Measurements from ENCODE around the gene RBCK1.
"Not testable (repeated sequence)": the region's sequence is repeated elsewhere in the genome, so short reads cannot be mapped to it uniquely, and the experiment has no call there.

RBCK1 gene

DNA sequence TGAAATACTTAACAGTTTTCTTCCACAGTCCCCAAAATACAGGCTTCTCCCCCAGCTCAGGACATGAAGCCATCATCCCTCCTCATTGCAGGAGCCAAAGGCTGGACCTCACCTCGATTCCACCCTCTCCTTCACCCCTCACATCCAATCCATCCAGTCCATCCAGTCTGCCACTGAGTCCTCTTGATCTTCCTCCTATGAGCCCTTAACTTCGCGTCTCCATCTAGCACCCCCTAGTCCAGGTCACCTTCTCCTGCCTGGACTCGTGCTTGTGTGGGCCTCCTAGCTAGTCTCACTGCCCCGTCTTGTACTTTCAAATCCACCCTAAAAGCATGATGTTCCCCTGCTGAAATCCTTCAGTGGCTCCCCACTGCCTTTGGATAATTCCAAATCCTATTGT is 24.2 kb upstream of the RBCK1 start:
- H3K9me3 Mint-ChIP-seq: no peaks in the 10 kb centered on the region
- peaks cover 29% of the 10 kb centered on the region for H3K36me3 Mint-ChIP-seq
- no peak overlapping the region for H3K27ac Mint-ChIP-seq
- no peak for DNase-seq
- CTCF ChIA-PET: no interaction called here
- H3K4me3 Mint-ChIP-seq: no peak overlapping the region
- H3K27me3 Mint-ChIP-seq: no peaks in the 10 kb centered on the region
- H3K4me1 Mint-ChIP-seq: peaks cover 34% of the 10 kb centered on the region

DNA sequence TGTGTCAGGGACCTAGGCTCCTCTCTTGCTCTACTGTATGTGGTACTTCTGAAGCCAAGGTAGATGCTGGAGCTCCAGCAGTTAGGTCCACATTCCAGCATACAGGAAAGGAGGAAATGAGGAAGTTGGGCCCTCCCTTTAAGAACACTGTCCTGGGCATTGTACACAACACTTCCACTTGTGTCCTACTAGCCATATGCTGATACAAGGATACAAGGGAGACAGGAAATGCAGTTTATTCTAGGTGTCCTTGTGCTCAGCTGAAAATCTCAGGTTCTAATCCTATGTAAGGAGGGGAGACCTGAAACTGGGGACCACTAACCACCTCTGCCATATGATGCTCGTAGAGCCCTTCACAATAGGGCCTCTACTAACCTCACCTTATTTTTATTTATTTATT is 23.4 kb upstream of the RBCK1 start:
- H3K27ac Mint-ChIP-seq: no peak overlapping the region
- CTCF ChIA-PET: no interaction called here
- H3K9me3 Mint-ChIP-seq: no peaks in the 10 kb centered on the region
- no peaks in the 10 kb centered on the region for H3K27me3 Mint-ChIP-seq
- H3K36me3 Mint-ChIP-seq: peaks cover 33% of the 10 kb centered on the region
- H3K4me3 Mint-ChIP-seq: no peak overlapping the region
- H3K4me1 Mint-ChIP-seq: peaks cover 28% of the 10 kb centered on the region
- no peak for DNase-seq

DNA sequence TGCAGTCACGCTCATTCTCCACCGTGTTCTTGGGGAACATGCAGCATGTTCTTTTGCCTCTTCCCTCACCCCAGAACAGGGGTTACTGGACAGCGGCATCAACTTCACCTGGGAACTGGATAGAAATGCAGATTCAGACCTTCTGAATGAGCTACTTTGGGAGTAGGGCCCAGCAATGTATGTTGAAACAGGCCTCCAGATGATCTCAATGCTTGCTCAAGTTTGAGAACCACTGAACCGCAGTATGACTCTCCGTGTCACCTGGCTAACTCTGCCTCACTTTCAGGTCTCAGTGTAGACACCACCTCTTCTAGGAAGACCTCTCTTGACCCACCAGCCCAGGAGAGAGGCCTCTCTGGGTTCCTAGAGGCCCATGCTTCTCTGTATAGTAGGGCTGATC is 22.7 kb upstream of the RBCK1 start:
- CTCF ChIA-PET: interaction anchor here (1.0 kb wide), 1 partner anchor 46 kb away, joined by 6 read pairs; no protein-coding TSS in a partner anchor

DNA sequence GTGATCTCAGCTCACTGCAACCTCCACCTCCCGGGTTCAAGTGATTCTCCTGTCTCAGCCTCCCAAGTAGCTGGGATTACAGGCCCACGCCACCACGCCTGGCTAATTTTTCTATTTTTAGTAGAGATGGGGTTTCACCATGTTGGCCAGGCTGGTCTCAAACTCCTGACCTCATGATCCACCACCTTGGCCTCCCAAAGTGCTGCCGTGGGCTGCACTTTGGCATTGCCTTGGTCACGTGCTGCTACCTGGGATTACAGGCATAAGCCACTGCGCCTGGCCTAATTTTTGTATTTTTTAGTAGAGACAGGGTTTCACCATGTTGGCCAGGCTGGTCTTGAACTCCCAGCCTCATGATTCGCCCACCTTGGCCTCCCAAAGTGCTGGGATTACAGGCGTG is 21.5 kb upstream of the RBCK1 start:
- CTCF ChIA-PET: interaction anchor here (0.8 to 1.0 kb wide), 2 partner anchors 31 to 45 kb away, joined by 3 to 6 read pairs; no protein-coding TSS in a partner anchor
- peaks cover 25% of the 10 kb centered on the region for H3K4me1 Mint-ChIP-seq
- H3K4me3 Mint-ChIP-seq, DNase-seq, H3K9me3 Mint-ChIP-seq, H3K27ac Mint-ChIP-seq, H3K27me3 Mint-ChIP-seq: not testable (repeated sequence)
- peaks cover 46% of the 10 kb centered on the region for H3K36me3 Mint-ChIP-seq

More for the DNA sequence above, 22.7 kb upstream of the RBCK1 start:
- Mint-ChIP-seq H3K27ac (no peak overlapping the region), H3K9me3 (no peaks in the 10 kb centered on the region), H3K4me3 (no peak overlapping the region), H3K4me1 (peaks cover 25% of the 10 kb centered on the region), H3K36me3 (peaks cover 38% of the 10 kb centered on the region), H3K27me3 (no peaks in the 10 kb centered on the region)
- no peak for DNase-seq

DNA sequence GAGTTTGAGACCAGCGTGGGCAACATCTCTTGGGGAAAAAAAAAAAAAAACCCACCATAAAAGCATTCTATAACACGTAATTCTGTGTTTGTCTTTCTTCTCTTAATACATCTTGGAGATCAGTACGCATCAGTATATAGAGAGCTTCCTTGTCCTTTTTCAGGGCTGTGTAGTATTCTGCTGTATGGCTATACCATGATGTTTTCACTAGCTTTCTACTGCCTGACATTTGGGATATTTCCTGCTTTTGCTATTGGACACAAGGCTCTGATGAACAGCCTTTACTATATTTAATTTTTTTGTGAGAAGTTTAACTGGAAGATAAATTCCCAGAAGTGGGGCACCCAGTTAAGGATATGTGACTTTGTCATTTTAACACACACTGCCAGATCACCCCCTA is 20.6 kb upstream of the RBCK1 start:
- CTCF ChIA-PET: interaction anchor here (0.8 kb wide), 1 partner anchor 32 kb away, joined by 3 read pairs; no protein-coding TSS in a partner anchor
- peaks cover 52% of the 10 kb centered on the region for H3K36me3 Mint-ChIP-seq
- H3K9me3 Mint-ChIP-seq: no peaks in the 10 kb centered on the region
- no peak overlapping the region for H3K27ac Mint-ChIP-seq
- H3K4me3 Mint-ChIP-seq: no peak overlapping the region
- no peak for DNase-seq
- H3K4me1 Mint-ChIP-seq: peaks cover 19% of the 10 kb centered on the region
- H3K27me3 Mint-ChIP-seq: no peaks in the 10 kb centered on the region

DNA sequence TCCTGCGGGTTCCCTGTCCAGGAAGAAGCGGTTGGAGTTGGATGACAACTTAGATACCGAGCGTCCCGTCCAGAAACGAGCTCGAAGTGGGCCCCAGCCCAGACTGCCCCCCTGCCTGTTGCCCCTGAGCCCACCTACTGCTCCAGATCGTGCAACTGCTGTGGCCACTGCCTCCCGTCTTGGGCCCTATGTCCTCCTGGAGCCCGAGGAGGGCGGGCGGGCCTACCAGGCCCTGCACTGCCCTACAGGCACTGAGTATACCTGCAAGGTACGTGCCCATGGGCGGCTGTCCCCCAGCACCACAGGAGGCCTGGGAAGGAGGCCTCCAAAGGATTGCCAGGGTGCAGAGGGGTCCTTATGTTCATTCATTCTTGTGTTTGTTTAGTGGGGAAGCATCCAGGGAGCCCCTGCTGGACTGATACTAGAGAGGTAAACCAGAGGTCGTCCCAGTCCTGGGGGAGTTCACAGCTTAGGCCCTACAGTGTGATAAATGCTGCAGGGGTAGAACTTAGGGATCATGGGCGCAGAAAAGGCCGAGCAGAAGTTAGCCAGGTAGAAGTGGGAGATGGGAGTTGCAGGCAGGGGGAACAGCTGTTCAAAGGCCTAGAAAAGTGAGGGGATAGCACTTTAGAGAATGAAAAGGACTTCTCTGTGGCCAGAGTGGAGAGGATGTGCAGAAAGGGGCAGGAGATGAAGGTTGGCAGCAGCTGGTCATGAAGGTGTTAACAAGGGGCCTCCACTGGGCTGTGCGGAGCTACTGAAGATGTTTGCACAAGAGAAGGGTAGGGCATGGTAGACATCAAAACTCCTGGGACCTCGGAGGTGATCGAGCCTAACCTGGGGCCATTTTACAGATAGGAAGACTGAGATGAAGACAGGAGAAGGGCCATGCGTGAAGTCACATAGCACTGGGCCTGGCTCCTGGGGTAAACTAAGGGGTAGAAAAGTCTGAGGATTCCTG is 19.8 kb upstream of the RBCK1 start:
- Mint-ChIP-seq H3K27ac (peak overlapping the region; percentile 56), H3K9me3 (no peaks in the 10 kb centered on the region), H3K4me1 (peaks cover 11% of the 10 kb centered on the region), H3K36me3 (peaks cover 60% of the 10 kb centered on the region), H3K4me3 (no peak overlapping the region), H3K27me3 (no peaks in the 10 kb centered on the region)
- no peak for DNase-seq
- CTCF ChIA-PET: interaction anchor here (0.5 kb wide), 1 partner anchor 158 kb away, joined by 4 read pairs; no protein-coding TSS in a partner anchor

DNA sequence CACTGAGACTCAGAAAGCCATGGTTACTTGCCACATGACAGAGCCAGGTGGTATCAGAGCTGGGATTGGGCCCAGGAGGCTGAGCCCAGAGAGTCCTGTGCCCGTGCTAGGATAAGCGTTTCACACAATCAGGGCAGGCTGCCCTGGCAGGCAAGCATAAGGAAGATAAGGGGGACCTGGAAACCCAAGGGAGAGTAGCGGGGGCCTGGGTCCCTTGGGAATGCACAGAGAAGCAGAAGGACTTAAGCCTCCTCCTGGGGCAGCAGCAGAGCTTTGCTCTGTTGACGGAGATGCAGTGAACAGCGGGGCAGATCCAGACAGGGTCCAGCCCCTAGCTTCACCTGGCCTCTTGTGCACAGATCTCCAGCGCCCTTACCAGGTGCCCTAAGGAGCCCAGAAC is 18.9 kb upstream of the RBCK1 start:
- Mint-ChIP-seq H3K4me3 (no peak overlapping the region), H3K36me3 (peaks cover 61% of the 10 kb centered on the region), H3K27ac (no peak overlapping the region), H3K4me1 (peaks cover 5% of the 10 kb centered on the region), H3K9me3 (no peaks in the 10 kb centered on the region), H3K27me3 (no peaks in the 10 kb centered on the region)
- no peak for DNase-seq
- CTCF ChIA-PET: interaction anchor here (0.5 kb wide), 1 partner anchor 158 kb away, joined by 4 read pairs; no protein-coding TSS in a partner anchor

DNA sequence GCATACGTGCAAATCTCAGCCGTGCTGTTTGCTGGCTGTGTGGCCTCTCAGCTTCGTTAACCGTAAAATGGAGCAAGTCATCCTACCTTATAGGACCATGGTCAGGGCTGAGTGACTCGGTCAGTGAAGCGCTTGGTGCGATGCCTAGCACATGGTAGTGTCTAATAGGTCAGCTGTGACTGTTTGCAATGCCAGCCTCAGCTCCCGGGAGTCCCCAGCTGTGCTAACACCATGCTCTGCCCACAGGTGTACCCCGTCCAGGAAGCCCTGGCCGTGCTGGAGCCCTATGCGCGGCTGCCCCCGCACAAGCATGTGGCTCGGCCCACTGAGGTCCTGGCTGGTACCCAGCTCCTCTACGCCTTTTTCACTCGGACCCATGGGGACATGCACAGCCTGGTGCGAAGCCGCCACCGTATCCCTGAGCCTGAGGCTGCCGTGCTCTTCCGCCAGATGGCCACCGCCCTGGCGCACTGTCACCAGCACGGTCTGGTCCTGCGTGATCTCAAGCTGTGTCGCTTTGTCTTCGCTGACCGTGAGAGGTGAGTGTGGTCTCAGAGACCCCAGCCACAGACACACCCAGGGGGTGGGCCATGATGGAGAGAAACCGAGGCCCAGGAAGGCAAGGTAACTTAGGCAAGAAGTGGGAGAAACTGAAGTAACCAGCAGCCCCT is 16.9 kb upstream of the RBCK1 start:
- no peak for DNase-seq
- H3K9me3 Mint-ChIP-seq: no peaks in the 10 kb centered on the region
- H3K27ac Mint-ChIP-seq: no peak overlapping the region
- CTCF ChIA-PET: no interaction called here
- H3K4me1 Mint-ChIP-seq: no peaks in the 10 kb centered on the region
- no peaks in the 10 kb centered on the region for H3K27me3 Mint-ChIP-seq
- H3K4me3 Mint-ChIP-seq: no peak overlapping the region
- H3K36me3 Mint-ChIP-seq: peaks cover 62% of the 10 kb centered on the region

DNA sequence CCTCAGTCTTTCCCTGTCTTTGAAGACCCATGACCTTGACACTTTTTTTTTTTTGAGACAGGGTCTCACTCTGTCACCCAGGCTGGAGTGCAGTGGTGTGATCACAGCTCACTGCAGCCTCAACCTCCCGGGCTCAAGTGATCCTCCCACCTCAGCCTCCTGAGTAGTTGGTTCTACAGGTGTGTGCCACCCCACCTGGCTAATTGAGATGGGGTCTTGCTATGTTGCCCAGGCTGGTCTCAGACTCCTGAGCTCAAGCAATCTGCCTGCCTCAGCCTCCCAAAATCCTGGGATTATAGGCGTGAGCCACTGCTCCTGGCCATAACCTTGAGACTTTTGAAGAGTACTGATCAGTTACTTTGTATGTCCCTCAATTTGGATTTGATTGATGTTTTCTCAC is 14.8 kb upstream of the RBCK1 start:
- H3K27ac Mint-ChIP-seq, H3K27me3 Mint-ChIP-seq, DNase-seq, H3K4me3 Mint-ChIP-seq, H3K9me3 Mint-ChIP-seq, CTCF ChIA-PET, H3K4me1 Mint-ChIP-seq: not testable (repeated sequence)
- peaks cover 65% of the 10 kb centered on the region for H3K36me3 Mint-ChIP-seq

DNA sequence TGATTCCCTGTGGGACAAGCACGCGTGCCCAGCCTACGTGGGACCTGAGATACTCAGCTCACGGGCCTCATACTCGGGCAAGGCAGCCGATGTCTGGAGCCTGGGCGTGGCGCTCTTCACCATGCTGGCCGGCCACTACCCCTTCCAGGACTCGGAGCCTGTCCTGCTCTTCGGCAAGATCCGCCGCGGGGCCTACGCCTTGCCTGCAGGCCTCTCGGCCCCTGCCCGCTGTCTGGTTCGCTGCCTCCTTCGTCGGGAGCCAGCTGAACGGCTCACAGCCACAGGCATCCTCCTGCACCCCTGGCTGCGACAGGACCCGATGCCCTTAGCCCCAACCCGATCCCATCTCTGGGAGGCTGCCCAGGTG is 11.9 kb upstream of the RBCK1 start:
- H3K36me3 Mint-ChIP-seq: peaks cover 50% of the 10 kb centered on the region
- CTCF ChIA-PET: no interaction called here

DNA sequence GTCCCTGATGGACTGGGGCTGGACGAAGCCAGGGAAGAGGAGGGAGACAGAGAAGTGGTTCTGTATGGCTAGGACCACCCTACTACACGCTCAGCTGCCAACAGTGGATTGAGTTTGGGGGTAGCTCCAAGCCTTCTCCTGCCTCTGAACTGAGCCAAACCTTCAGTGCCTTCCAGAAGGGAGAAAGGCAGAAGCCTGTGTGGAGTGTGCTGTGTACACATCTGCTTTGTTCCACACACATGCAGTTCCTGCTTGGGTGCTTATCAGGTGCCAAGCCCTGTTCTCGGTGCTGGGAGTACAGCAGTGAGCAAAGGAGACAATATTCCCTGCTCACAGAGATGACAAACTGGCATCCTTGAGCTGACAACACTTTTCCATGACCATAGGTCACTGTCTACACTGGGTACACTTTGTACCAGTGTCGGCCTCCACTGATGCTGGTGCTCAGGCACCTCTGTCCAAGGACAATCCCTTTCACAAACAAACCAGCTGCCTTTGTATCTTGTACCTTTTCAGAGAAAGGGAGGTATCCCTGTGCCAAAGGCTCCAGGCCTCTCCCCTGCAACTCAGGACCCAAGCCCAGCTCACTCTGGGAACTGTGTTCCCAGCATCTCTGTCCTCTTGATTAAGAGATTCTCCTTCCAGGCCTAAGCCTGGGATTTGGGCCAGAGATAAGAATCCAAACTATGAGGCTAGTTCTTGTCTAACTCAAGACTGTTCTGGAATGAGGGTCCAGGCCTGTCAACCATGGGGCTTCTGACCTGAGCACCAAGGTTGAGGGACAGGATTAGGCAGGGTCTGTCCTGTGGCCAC is 11.3 kb upstream of the RBCK1 start:
- Mint-ChIP-seq H3K36me3 (peaks cover 46% of the 10 kb centered on the region), H3K9me3 (no peaks in the 10 kb centered on the region), H3K27me3 (no peaks in the 10 kb centered on the region), H3K4me3 (no peak overlapping the region), H3K4me1 (peaks cover 12% of the 10 kb centered on the region), H3K27ac (no peak overlapping the region)
- no peak for DNase-seq
- CTCF ChIA-PET: no interaction called here

More for the DNA sequence above, 11.9 kb upstream of the RBCK1 start:
- Mint-ChIP-seq H3K4me3 (no peak overlapping the region), H3K9me3 (no peaks in the 10 kb centered on the region), H3K4me1 (peaks cover 9% of the 10 kb centered on the region), H3K27me3 (no peaks in the 10 kb centered on the region), H3K27ac (no peak overlapping the region)
- DNase-seq: no peak

DNA sequence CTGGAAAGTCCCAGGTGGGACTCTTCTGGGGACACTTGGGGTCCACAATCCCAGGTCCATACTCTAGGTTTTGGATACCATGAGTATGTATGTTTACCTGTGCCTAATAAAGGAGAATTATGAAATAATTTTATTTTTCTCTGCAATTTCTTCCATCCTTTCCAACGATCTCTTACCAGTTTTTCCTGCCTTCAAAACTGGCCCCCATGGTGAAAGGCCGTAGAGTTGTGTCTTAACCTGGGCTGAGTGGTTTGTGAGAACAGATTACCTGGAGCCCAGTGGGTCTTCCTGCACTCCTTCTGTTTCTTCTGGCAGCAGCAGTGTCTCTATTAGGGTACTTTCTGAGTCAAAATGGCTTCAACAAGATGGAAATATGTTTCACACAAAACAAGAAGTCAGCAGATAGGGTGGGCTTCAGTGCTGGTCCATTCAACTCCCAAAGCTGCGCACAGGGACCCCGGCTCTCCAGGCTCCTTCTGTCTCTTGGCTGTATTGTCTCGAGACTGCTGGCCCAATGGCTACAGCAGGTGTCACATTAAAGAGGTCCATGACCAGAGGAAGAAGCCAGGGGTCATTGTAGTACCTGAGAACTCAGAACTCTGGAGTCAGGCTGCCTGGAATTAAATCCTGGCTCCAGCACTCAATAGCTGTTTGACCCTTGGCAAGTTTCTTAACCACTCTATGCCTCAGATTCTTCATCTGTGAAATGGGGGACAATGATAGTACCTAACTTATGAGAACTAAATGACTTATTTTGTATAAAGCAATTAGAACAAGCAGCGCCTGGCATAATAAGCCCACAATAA is 10.5 kb upstream of the RBCK1 start:
- CTCF ChIA-PET: no interaction called here

DNA sequence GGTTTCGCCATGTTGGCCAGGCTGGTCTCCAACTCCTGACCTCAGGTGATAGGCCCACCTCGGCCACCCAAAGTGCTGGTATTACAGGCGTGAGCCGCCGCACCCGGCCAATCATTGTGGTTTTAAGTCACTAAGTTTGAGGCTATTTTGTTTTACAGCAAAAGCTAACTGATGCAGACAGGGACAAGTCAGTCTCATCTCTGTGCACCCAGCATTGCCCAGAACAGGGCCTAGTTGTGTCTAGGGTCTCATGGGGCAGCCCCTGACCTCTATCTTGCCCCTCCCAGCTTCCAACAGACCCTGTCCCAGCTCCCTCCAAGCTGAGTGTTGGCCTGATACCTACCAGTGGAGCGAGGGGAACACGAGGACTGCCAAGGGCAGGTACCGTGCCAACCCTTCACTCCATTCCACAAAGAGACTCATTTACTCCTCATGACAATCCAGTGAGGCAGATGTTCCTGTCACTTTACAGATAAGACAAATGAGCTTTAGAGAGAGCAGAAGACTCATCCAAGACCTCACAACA is 8.9 kb upstream of the RBCK1 start:
- Mint-ChIP-seq H3K4me1 (peaks cover 31% of the 10 kb centered on the region), H3K4me3 (no peak overlapping the region), H3K36me3 (peaks cover 31% of the 10 kb centered on the region), H3K27ac (no peak overlapping the region), H3K27me3 (no peaks in the 10 kb centered on the region), H3K9me3 (peaks cover 4% of the 10 kb centered on the region)
- CTCF ChIA-PET: no interaction called here
- DNase-seq: no peak

More for the DNA sequence above, 10.5 kb upstream of the RBCK1 start:
- Mint-ChIP-seq H3K4me1 (peaks cover 19% of the 10 kb centered on the region), H3K36me3 (peaks cover 40% of the 10 kb centered on the region), H3K27me3 (no peaks in the 10 kb centered on the region), H3K9me3 (no peaks in the 10 kb centered on the region), H3K4me3 (no peak overlapping the region), H3K27ac (peak overlapping the region; percentile 71)
- DNase-seq: no peak

Data from activated naive CD4-positive, alpha-beta T cell treated with anti-CD3 and anti-CD28 coated beads, Interleukin-2, amount 10 ng/mL, durations not matched to agents 7 days and 5 days (primary cell).